Measurements from ENCODE around the gene GJC1.

- no peak for TF ChIP-seq POLR2A (IDR thresholded peaks at IDR 0.05)
- no peak for TF ChIP-seq CTCF (IDR thresholded peaks at IDR 0.05)
Measured at GRCh38 chr17:44766409-44767038, 63.6 kb downstream of the GJC1 start.

All from testis (tissue), 2 donors.